Mesothelial cell of epicardium (in vitro differentiated cells): ENCODE data around the gene DOCK2. TPM values are rescaled to one million over a fixed set of nuclear protein-coding genes. Genes with fewer than 3 reads are reported as not detected.

Experiments
- DNase-seq, 2 experiments: peaks; one replicate each; pipeline ENCODE4 v3.0.0; 2021; ENCODE audit warnings: low spot score in 2 of 2; ENCODE audit not compliant: unreplicated experiment in 2 of 2
- H3K27ac Mint-ChIP-seq: 2 replicates; pipeline ENCODE4 v1.8.0; 2021; ENCODE audit warnings: mixed read lengths
- H3K27me3 Mint-ChIP-seq: 2 replicates; pipeline ENCODE4 v1.8.0; 2021; ENCODE audit warnings: low read depth, mixed read lengths
- H3K36me3 Mint-ChIP-seq: 2 replicates; pipeline ENCODE4 v1.8.0; 2021; ENCODE audit warnings: mixed read lengths
- H3K4me1 Mint-ChIP-seq: 2 replicates; pipeline ENCODE4 v1.8.0; 2021; ENCODE audit warnings: mixed read lengths
- H3K4me3 Mint-ChIP-seq: 2 replicates; pipeline ENCODE4 v1.8.0; 2021; ENCODE audit warnings: mild to moderate bottlenecking, moderate library complexity, mixed read lengths
- H3K9me3 Mint-ChIP-seq: 2 replicates; pipeline ENCODE4 v1.8.0; 2021; ENCODE audit warnings: mixed read lengths
- CTCF ChIP-seq: fragments of 200-600 bp; sonication (generic); IDR thresholded peaks from one replicate; pipeline ENCODE4 v1.5.0; 2021; ENCODE audit warnings: antibody characterized with exemption; ENCODE audit not compliant: unreplicated experiment
- total RNA-seq: library from RNA; stranded (reverse); gene quantifications from 3 replicates; pipeline ENCODE4 v1.2.1, GENCODE V29; 2021

The DOCK2 gene
- total RNA-seq, 1 donor from 2014 or later: 0.25 TPM

DNA sequence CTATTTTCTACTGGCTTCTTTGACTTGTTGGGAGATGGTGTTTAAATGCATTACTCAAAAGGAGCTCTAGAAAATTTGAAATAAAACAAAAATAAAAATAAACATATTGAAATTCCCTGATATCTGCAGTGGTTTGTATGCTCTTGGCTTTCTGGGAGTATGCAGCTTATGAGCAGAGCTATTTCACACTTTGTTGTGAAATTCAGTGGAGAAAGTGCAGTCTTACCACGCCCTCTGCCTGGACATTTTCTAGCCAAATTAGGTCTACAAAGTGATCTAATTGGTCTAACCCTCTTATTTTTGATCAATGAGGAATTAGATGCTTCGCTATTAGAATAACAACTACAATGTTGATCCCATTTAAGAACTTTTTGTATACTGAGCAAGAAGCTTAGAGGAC is 276.4 kb downstream of the DOCK2 start:
- Mint-ChIP-seq H3K36me3 (no peaks in the 10 kb centered on the region), H3K9me3 (no peaks in the 10 kb centered on the region), H3K27ac (no peak overlapping the region), H3K4me1 (no peaks in the 10 kb centered on the region), H3K27me3 (peaks cover 28% of the 10 kb centered on the region), H3K4me3 (no peak overlapping the region)
- no peak for DNase-seq
- TF ChIP-seq CTCF: no peak

DNA sequence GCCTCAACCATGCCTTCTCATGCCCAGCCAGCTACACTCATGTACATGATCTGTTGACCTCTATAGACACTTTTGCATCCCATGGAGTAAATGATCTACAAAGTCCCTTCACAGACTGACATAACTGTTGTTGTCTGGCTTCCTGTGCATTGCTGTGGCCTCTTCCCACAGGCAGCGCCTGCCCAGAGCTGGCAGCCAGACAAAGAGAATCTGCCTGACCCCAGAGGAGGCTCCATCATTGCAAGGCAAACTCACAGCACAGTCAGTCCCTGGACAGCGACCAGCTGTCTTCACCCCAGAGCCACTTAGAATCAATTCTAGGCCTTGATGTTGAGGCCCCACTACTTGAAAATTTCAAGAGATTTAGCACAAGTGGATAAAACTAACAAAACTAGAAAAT is 277.7 kb downstream of the DOCK2 start:
- no peaks in the 10 kb centered on the region for H3K4me1 Mint-ChIP-seq
- peak in 1 of 2 experiments; percentile 41 for DNase-seq
- H3K36me3 Mint-ChIP-seq: no peaks in the 10 kb centered on the region
- no peaks in the 10 kb centered on the region for H3K9me3 Mint-ChIP-seq
- TF ChIP-seq CTCF: no peak
- H3K27ac Mint-ChIP-seq: no peak overlapping the region
- H3K27me3 Mint-ChIP-seq: peaks cover 32% of the 10 kb centered on the region
- no peak overlapping the region for H3K4me3 Mint-ChIP-seq

DNA sequence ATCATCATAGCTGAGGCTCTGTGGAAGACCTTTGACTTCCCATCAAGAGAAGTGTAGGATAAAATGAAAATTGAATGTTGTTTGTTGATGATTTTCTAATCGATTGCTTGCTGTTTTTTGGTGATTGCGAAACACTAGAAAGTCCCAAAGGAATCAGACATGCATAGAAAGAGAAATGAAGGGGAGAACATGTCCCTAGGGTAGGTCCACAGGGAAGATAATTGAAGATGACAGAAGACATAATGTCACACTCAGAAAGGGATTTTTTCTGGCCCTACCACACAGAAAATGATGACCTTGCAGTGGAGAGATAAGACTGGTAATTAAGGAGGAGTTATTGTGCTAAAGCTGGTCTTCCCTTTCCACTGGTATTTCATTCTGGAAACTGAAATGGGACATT is 280.4 kb downstream of the DOCK2 start:
- Mint-ChIP-seq H3K4me3 (no peak overlapping the region), H3K27me3 (peaks cover 28% of the 10 kb centered on the region), H3K9me3 (no peaks in the 10 kb centered on the region), H3K4me1 (no peaks in the 10 kb centered on the region), H3K27ac (no peak overlapping the region), H3K36me3 (no peaks in the 10 kb centered on the region)
- DNase-seq: no peak
- no peak for TF ChIP-seq CTCF

DNA sequence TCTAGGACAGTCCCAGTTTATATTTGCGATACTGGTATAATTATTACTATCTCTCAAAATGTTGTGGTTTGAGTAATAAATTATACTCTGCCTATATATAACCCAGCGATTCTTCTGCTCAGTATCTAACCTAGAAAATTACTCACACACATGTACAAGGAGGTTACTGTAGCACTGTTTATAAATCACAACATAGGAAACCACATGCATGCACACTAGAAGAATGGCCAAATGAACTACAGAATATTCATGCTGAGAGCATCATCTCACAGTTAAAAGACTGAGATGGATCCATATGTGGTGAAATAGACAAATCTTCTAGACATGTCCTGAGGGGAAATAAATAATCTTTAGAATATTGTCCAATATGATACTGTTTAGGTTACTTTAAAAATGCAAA is 281.2 kb downstream of the DOCK2 start:
- Mint-ChIP-seq H3K4me1 (no peaks in the 10 kb centered on the region), H3K27me3 (peaks cover 23% of the 10 kb centered on the region)
- no peak for TF ChIP-seq CTCF

GRCh38 chr5:169920474-169920873 is 283.4 kb downstream of the DOCK2 start:
- no peaks in the 10 kb centered on the region for H3K4me1 Mint-ChIP-seq
- no peaks in the 10 kb centered on the region for H3K36me3 Mint-ChIP-seq
- H3K4me3 Mint-ChIP-seq: no peak overlapping the region
- no peak overlapping the region for H3K27ac Mint-ChIP-seq
- peaks cover 14% of the 10 kb centered on the region for H3K27me3 Mint-ChIP-seq
- TF ChIP-seq CTCF: no peak
- DNase-seq: no peak
- H3K9me3 Mint-ChIP-seq: no peaks in the 10 kb centered on the region

More for the DNA sequence above, 281.2 kb downstream of the DOCK2 start:
- Mint-ChIP-seq H3K36me3 (no peaks in the 10 kb centered on the region), H3K27ac (no peak overlapping the region), H3K9me3 (no peaks in the 10 kb centered on the region), H3K4me3 (no peak overlapping the region)
- DNase-seq: no peak

- H3K4me3 Mint-ChIP-seq: no peak overlapping the region
- no peak overlapping the region for H3K27ac Mint-ChIP-seq
- DNase-seq: no peak
- no peaks in the 10 kb centered on the region for H3K36me3 Mint-ChIP-seq
- TF ChIP-seq CTCF: no peak
- H3K27me3 Mint-ChIP-seq: peaks cover 12% of the 10 kb centered on the region
- no peaks in the 10 kb centered on the region for H3K4me1 Mint-ChIP-seq
- no peaks in the 10 kb centered on the region for H3K9me3 Mint-ChIP-seq
Measured at GRCh38 chr5:169921384-169921783, 284.3 kb downstream of the DOCK2 start.
